ENCODE data around the gene DDX21. TPM values are rescaled to one million over a fixed set of nuclear protein-coding genes. Genes with fewer than 3 reads are reported as not detected.
"Not testable (repeated sequence)": the region's sequence is repeated elsewhere in the genome, so short reads cannot be mapped to it uniquely, and the experiment has no call there.

Gene DDX21
- polyA plus RNA-seq (ENCODE audit: low read depth in 6 of 6) = 10 to 100 TPM; 10.8 to 18.3 (median 17.1) TPM

DNA sequence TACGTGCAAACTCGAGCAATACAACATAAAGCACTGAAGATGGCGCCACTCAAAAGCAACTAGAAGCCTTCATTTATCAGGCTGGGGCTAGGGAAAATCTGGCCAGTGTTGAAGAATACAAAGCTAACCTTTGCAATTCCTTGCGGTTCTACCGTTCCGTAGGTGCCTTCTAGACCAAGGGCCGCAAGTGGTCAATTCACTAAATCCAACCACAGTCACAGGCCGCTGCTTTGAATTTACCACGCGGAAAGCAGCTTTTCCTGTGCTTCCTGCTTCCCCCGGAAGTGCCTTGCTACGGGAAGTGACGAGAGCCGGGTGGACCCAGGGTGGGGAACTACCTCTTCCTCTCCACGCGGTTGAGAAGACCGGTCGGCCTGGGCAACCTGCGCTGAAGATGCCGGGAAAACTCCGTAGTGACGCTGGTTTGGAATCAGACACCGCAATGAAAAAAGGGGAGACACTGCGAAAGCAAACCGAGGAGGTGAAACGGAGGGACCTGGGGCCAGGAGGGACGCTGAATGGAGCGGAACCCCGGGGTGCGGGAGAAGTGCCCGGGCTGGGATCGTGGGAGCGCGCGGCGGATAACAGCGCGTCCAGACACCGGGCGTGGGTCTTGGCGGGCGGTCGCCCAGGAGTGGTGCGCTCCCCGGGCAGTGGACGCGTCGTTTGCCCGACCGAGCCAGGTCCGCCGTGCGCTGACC is at the start of gene DDX21:
TSS of gene DDX21 (plus strand) at position 339 of the 701 bp plus-strand sequence. CDS start at position 395, 56 bp downstream.
- H3K27me3 Mint-ChIP-seq = no peaks in the 10 kb centered on the region
- peak within 1 kb of the TSS; percentile 99 to 100 (median 100) for H3K27ac Mint-ChIP-seq
- H3K36me3 Mint-ChIP-seq = peaks cover 0 to 8% of the 10 kb centered on the region in 2 donors
- H3K9me3 Mint-ChIP-seq = peaks cover 0 to 3% (median 0%) of the 10 kb centered on the region in 7 donors
- DNase-seq (peak; percentile 90), ATAC-seq (ENCODE audit: low read depth in 2 of 2) (peak; percentile 77 to 80)
- peak within 1 kb of the TSS; percentile 94 to 100 (median 99) for H3K4me3 Mint-ChIP-seq
- peaks cover 18 to 45% (median 45%) of the 10 kb centered on the region in 3 donors for H3K4me1 Mint-ChIP-seq

DNA sequence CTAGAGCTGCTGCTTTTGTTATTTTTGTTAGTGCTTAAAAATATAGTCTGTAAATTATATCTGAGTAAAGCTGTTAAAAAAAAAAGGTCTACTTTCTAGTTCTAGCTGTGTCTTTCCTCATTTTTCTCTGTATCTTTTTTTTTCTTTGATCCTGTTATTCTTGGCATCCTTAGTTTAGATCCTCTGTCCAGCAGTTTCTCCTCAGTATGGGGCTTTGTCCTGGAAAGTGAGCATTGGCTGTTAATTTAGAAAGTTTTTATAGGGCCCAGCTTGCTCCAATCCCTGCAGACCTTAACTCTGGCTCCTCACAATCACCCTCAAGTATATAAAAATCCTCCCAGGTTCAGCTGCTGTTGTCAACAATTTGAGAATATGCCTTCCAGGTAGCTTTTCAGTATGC is 31.4 kb upstream of the DDX21 start:
- peak overlapping the region in 2 of 6 donors; percentile 24 to 46 for H3K27ac Mint-ChIP-seq
- H3K4me3 Mint-ChIP-seq = no peak overlapping the region
- peaks cover 0 to 5% (median 0%) of the 10 kb centered on the region in 7 donors for H3K9me3 Mint-ChIP-seq
- H3K4me1 Mint-ChIP-seq = peaks cover 0 to 9% (median 5%) of the 10 kb centered on the region in 3 donors
- H3K27me3 Mint-ChIP-seq = no peaks in the 10 kb centered on the region
- DNase-seq (no peak), ATAC-seq (ENCODE audit: low read depth in 2 of 2) (no peak)
- H3K36me3 Mint-ChIP-seq = peaks cover 8 to 9% of the 10 kb centered on the region in 2 donors

- Mint-ChIP-seq H3K27ac (peak overlapping the region in 1 of 6 donors; percentile 65), H3K27me3 (no peaks in the 10 kb centered on the region), H3K9me3 (peaks cover 0 to 5% (median 0%) of the 10 kb centered on the region in 7 donors), H3K4me3 (no peak overlapping the region), H3K4me1 (peaks cover 0 to 9% (median 5%) of the 10 kb centered on the region in 3 donors), H3K36me3 (peaks cover 12 to 13% of the 10 kb centered on the region in 2 donors)
- ATAC-seq (ENCODE audit: low read depth in 2 of 2) (no peak), DNase-seq (no peak)
Observed at GRCh38 chr10:68925489-68925888, 30.5 kb upstream of the DDX21 start.

- DNase-seq; H3K9me3 Mint-ChIP-seq; ATAC-seq (ENCODE audit: low read depth in 2 of 2); H3K27me3 Mint-ChIP-seq: not testable (repeated sequence)
- Mint-ChIP-seq H3K36me3 (peaks cover 18 to 21% of the 10 kb centered on the region in 2 donors), H3K4me1 (peaks cover 5 to 17% (median 13%) of the 10 kb centered on the region in 3 donors), H3K27ac (peak overlapping the region in 3 of 6 donors; percentile 15 to 30 (median 24)), H3K4me3 (peak overlapping the region in 1 of 8 donors; percentile 85)
Observed at GRCh38 chr10:68929157-68929556, 26.8 kb upstream of the DDX21 start.

DNA sequence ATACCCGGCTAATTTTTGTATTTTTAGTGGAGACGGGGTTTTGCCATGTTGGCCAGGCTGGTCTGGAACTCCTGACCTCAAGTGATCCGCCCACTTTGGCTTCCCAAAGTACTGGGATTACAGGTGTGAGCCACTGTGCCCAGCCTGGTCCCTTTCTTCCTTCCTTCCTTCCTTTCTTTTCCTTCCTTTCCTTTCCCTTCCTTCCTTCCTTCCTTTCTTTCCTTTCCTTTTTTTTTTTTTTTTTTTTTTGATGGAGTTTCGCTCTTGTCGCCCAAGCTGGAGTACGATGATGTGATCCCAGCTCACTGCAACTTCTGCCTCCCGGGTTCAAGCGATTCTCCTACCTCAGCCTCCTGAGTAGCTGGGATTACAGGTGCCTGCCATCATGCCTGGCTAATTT is 26.1 kb upstream of the DDX21 start:
- DNase-seq; H3K27me3 Mint-ChIP-seq; ATAC-seq (ENCODE audit: low read depth in 2 of 2); H3K27ac Mint-ChIP-seq; H3K9me3 Mint-ChIP-seq; H3K4me1 Mint-ChIP-seq; H3K4me3 Mint-ChIP-seq: not testable (repeated sequence)
- peaks cover 10 to 21% of the 10 kb centered on the region in 2 donors for H3K36me3 Mint-ChIP-seq

DNA sequence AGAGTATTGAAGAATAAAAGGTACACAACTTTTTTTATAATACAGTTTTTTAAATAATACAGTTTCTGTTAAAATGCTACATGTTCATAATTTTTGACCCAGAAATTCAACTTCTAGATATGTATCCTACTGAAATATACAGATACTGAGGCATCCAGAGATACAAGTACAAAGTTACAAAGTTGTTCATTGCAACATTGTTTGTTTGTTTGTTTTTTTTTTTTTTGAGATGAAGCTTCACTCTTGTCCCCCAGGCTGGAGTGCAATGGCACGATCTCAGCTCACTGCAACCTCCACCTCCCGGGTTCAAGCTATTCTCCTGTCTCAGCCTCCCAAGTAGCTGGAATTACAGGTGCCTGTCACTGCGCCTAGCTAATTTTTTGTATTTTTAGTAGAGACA is 23.1 kb upstream of the DDX21 start:
- H3K27ac Mint-ChIP-seq; DNase-seq; ATAC-seq (ENCODE audit: low read depth in 2 of 2); H3K4me3 Mint-ChIP-seq; H3K4me1 Mint-ChIP-seq; H3K27me3 Mint-ChIP-seq; H3K9me3 Mint-ChIP-seq: not testable (repeated sequence)
- peaks cover 10 to 29% of the 10 kb centered on the region in 2 donors for H3K36me3 Mint-ChIP-seq

GRCh38 chr10:68934994-68935393 is 21.0 kb upstream of the DDX21 start:
- peaks cover 17 to 19% of the 10 kb centered on the region in 2 donors for H3K36me3 Mint-ChIP-seq
- H3K4me1 Mint-ChIP-seq = peaks cover 5 to 9% (median 8%) of the 10 kb centered on the region in 3 donors
- ATAC-seq (ENCODE audit: low read depth in 2 of 2) (no peak), DNase-seq (no peak)
- H3K27ac Mint-ChIP-seq = peak overlapping the region in 1 of 6 donors; percentile 27
- no peak overlapping the region for H3K4me3 Mint-ChIP-seq
- no peaks in the 10 kb centered on the region for H3K9me3 Mint-ChIP-seq
- no peaks in the 10 kb centered on the region for H3K27me3 Mint-ChIP-seq

- H3K4me3 Mint-ChIP-seq = no peak overlapping the region
- no peaks in the 10 kb centered on the region for H3K9me3 Mint-ChIP-seq
- DNase-seq (no peak), ATAC-seq (ENCODE audit: low read depth in 2 of 2) (no peak)
- H3K4me1 Mint-ChIP-seq = no peaks in the 10 kb centered on the region
- peaks cover 7 to 8% of the 10 kb centered on the region in 2 donors for H3K36me3 Mint-ChIP-seq
- no peaks in the 10 kb centered on the region for H3K27me3 Mint-ChIP-seq
- no peak overlapping the region for H3K27ac Mint-ChIP-seq
Observed at GRCh38 chr10:68938117-68938516, 17.9 kb upstream of the DDX21 start.

DNA sequence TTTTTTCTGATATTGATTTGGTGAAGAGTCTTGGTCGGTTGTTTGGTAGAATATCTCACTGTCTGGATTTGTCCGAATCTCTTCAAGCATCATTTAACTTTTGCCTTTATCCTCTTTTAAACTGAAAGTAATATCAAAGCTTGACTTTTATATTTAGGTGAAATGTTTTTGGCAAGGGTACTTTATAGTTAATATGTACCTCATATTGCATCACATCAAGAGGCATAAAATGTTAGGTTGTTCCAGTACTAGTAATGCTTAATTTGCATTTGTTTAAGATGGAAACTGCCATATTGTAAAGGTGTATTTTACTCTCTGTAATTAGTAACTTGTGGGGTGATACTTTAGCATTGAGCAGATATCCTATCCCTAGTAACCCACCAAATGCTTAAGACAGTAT is 17.1 kb upstream of the DDX21 start:
- Mint-ChIP-seq H3K4me1 (no peaks in the 10 kb centered on the region), H3K9me3 (no peaks in the 10 kb centered on the region), H3K27ac (no peak overlapping the region), H3K36me3 (peaks cover 7 to 8% of the 10 kb centered on the region in 2 donors), H3K27me3 (no peaks in the 10 kb centered on the region), H3K4me3 (no peak overlapping the region)
- ATAC-seq (ENCODE audit: low read depth in 2 of 2) (no peak), DNase-seq (no peak)

- peak overlapping the region in 1 of 6 donors; percentile 80 for H3K27ac Mint-ChIP-seq
- not testable (repeated sequence) for H3K4me3 Mint-ChIP-seq; H3K36me3 Mint-ChIP-seq; H3K4me1 Mint-ChIP-seq; DNase-seq; H3K9me3 Mint-ChIP-seq; H3K27me3 Mint-ChIP-seq; ATAC-seq (ENCODE audit: low read depth in 2 of 2)
Observed at GRCh38 chr10:68940917-68941316, 15.1 kb upstream of the DDX21 start.

GRCh38 chr10:68950598-68950997 is 5.4 kb upstream of the DDX21 start:
- Mint-ChIP-seq H3K9me3 (no peaks in the 10 kb centered on the region), H3K4me3 (no peak overlapping the region), H3K27ac (no peak overlapping the region), H3K4me1 (peaks cover 0 to 9% (median 8%) of the 10 kb centered on the region in 3 donors), H3K36me3 (peaks cover 5 to 11% of the 10 kb centered on the region in 2 donors), H3K27me3 (no peaks in the 10 kb centered on the region)
- DNase-seq (no peak), ATAC-seq (ENCODE audit: low read depth in 2 of 2) (no peak)

DNA sequence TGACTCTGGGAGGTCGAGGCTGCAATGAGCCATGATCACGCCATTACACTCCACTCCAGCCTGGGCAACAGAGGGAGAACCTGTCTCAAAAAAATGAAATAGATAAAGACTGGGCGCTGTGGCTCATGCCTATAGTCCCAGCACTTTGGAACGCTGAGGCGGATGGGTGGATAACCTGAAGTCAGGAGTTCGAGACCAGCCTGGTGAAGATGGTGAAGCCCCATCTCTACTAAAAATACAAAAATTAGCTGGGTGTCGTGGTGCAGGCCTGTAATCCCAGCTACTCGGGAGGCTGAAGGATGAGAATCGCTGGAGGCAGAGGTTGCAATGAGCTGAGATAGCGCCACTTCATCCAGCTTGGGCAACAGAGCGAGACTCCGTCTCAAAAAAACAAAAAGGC is 1.1 kb upstream of the DDX21 start:
- H3K4me1 Mint-ChIP-seq = peaks cover 15 to 42% (median 40%) of the 10 kb centered on the region in 3 donors
- no peak for ATAC-seq (ENCODE audit: low read depth in 2 of 2)
- H3K9me3 Mint-ChIP-seq = peaks cover 0 to 3% (median 0%) of the 10 kb centered on the region in 7 donors
- peaks cover 0 to 8% of the 10 kb centered on the region in 2 donors for H3K36me3 Mint-ChIP-seq
- no peaks in the 10 kb centered on the region for H3K27me3 Mint-ChIP-seq
- no peak for DNase-seq
- H3K4me3 Mint-ChIP-seq = peak overlapping the region; percentile 23 to 96 (median 62)
- peak overlapping the region in 4 of 6 donors; percentile 16 to 99 (median 66) for H3K27ac Mint-ChIP-seq

DNA sequence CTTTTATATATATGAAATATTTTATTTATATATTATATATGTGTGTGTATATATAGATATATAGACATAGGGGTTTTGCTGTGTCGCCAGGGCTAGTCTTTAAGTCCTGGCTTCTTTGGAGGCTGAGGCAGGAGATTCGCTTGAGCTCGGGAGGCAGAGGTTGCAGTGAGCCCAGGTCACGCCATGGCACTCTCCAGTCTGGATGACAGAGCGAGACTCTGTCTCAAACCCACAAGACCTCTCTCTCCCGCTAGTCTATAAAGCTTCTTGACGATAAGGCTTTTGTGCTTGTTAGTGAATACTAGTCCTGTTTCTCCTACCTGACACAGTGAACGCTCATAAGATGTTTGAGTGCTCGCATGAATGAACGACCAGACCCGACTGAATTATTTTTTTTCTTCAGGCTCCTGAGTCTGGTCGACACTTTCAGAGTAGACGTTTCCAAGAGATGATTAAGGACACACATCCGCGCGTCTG is 577 bp upstream of the DDX21 start:
- Mint-ChIP-seq H3K36me3 (peaks cover 0 to 8% of the 10 kb centered on the region in 2 donors), H3K4me3 (peak overlapping the region; percentile 94 to 100 (median 99)), H3K27me3 (no peaks in the 10 kb centered on the region), H3K4me1 (peaks cover 18 to 45% (median 41%) of the 10 kb centered on the region in 3 donors), H3K9me3 (peaks cover 0 to 3% (median 0%) of the 10 kb centered on the region in 7 donors), H3K27ac (peak overlapping the region; percentile 99 to 100 (median 100))
- DNase-seq (no peak), ATAC-seq (ENCODE audit: low read depth in 2 of 2) (peak; percentile 2 to 4)

DNA sequence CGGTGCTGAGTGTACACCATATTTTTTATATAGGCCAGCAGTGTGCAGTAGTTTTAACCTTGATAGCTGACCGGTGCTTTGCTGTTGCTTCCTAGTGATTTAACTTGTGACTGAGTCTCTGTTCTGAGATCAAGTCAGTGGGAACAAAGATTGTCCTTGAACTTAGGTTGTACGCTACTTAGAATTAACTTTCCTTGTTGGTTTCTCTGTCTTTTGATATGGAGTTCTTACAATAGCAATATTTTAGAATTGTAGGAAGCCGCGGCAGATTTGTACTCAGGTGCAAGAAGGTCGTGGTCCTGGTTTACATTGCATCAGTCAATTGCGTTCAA is 1.3 kb downstream of the DDX21 start:
- peaks cover 4 to 8% of the 10 kb centered on the region in 2 donors for H3K36me3 Mint-ChIP-seq
- H3K4me1 Mint-ChIP-seq = peaks cover 18 to 53% (median 51%) of the 10 kb centered on the region in 3 donors
- peak overlapping the region; percentile 99 to 100 (median 100) for H3K27ac Mint-ChIP-seq
- H3K9me3 Mint-ChIP-seq = peaks cover 0 to 3% (median 0%) of the 10 kb centered on the region in 7 donors
- DNase-seq (no peak), ATAC-seq (ENCODE audit: low read depth in 2 of 2) (no peak)
- H3K4me3 Mint-ChIP-seq = peak overlapping the region; percentile 94 to 100 (median 99)
- no peaks in the 10 kb centered on the region for H3K27me3 Mint-ChIP-seq

All from naive B cell (primary cell).